Astrocyte (in vitro differentiated cells and primary cell): ENCODE results near the gene CFAP45. TPM values are rescaled to one million over a fixed set of nuclear protein-coding genes. Genes with fewer than 3 reads are reported as not detected.

ENCODE experiments used
- DNase-seq: peaks from one replicate; pipeline ENCODE4 v3.0.0-alpha.2; 2010; ENCODE audit warnings: low read depth
- FAIRE-seq: peaks from 2 replicates; lab custom pipeline; 2011; peaks lifted over from hg19 to GRCh38; lab: Jason Lieb, UNC
- H2AFZ ChIP-seq: 2 replicates; pipeline ENCODE4 v1.6.0; 2012; ENCODE audit warnings: low read depth, low read length, inconsistent platforms
- H3K27ac ChIP-seq: 2 replicates; pipeline ENCODE4 v1.5.1; 2011; ENCODE audit warnings: low read depth, low read length, inconsistent platforms
- H3K27me3 ChIP-seq: 2 replicates; pipeline ENCODE4 v1.6.0; 2011; ENCODE audit warnings: low read length, inconsistent platforms; ENCODE audit not compliant: insufficient read depth
- H3K36me3 ChIP-seq: 2 replicates; pipeline ENCODE4 v1.5.1; 2011; ENCODE audit warnings: low read length, inconsistent platforms; ENCODE audit not compliant: insufficient read depth
- H3K4me1 ChIP-seq: 2 replicates; pipeline ENCODE4 v1.5.1; 2011; ENCODE audit warnings: low read length, inconsistent platforms; ENCODE audit not compliant: insufficient read depth
- H3K4me2 ChIP-seq: 2 replicates; pipeline ENCODE4 v1.6.0; 2012; ENCODE audit warnings: low read length, inconsistent platforms
- H3K4me3 ChIP-seq: 2 replicates; pipeline ENCODE4 v1.5.1; 2011; ENCODE audit warnings: low read depth, mild to moderate bottlenecking, low read length, inconsistent platforms; ENCODE audit not compliant: insufficient read depth
- H3K79me2 ChIP-seq: 2 replicates; pipeline ENCODE4 v1.6.0; 2012; ENCODE audit warnings: mild to moderate bottlenecking, low read length, inconsistent platforms; ENCODE audit not compliant: insufficient read depth
- H3K9ac ChIP-seq: 2 replicates; pipeline ENCODE4 v1.6.0; 2012; ENCODE audit warnings: mild to moderate bottlenecking, low read length, inconsistent platforms
- H3K9me3 ChIP-seq: 2 replicates; pipeline ENCODE4 v1.5.1; 2012; ENCODE audit warnings: low read depth, mild to moderate bottlenecking, low read length, inconsistent platforms; ENCODE audit not compliant: insufficient read depth
- H4K20me1 ChIP-seq: 2 replicates; pipeline ENCODE4 v1.6.0; 2012; ENCODE audit warnings: low read length, inconsistent platforms; ENCODE audit not compliant: insufficient read depth
- H3K27ac Mint-ChIP-seq: one replicate; pipeline ENCODE4 v1.8.0; 2021; ENCODE audit warnings: mild to moderate bottlenecking, mixed read lengths; ENCODE audit not compliant: unreplicated experiment
- H3K27me3 Mint-ChIP-seq: one replicate; pipeline ENCODE4 v1.8.0; 2021; ENCODE audit warnings: low read depth, mixed read lengths; ENCODE audit not compliant: unreplicated experiment
- H3K36me3 Mint-ChIP-seq: one replicate; pipeline ENCODE4 v1.8.0; 2021; ENCODE audit warnings: low read depth, mixed read lengths; ENCODE audit not compliant: unreplicated experiment
- H3K4me1 Mint-ChIP-seq: one replicate; pipeline ENCODE4 v1.8.0; 2021; ENCODE audit warnings: low read depth, mixed read lengths; ENCODE audit not compliant: unreplicated experiment
- H3K4me3 Mint-ChIP-seq: one replicate; pipeline ENCODE4 v1.8.0; 2021; ENCODE audit warnings: mild to moderate bottlenecking, moderate library complexity, mixed read lengths; ENCODE audit not compliant: unreplicated experiment
- H3K9me3 Mint-ChIP-seq: one replicate; pipeline ENCODE4 v1.8.0; 2021; ENCODE audit warnings: mild to moderate bottlenecking, mixed read lengths; ENCODE audit not compliant: unreplicated experiment
- EZH2 ChIP-seq: IDR thresholded peaks from 2 replicates; pipeline ENCODE4 v1.6.1; 2012; ENCODE audit warnings: mild to moderate bottlenecking, low read length, inconsistent platforms; ENCODE audit not compliant: insufficient read depth
- total RNA-seq: library from RNA; stranded (reverse); gene quantifications from 2 replicates; pipeline ENCODE4 v1.2.1, GENCODE V29; 2021
- TF ChIP-seq, protein P1 (sequence below): IDR thresholded peaks from 2 replicates; pipeline ENCODE4 v1.5.1; 2011; ENCODE audit warnings: low read depth, mild to moderate bottlenecking, inconsistent platforms, low read length, moderate library complexity; ENCODE audit not compliant: insufficient read depth

CFAP45 gene
- total RNA-seq, 1 donor from 2014 or later, result 3.2 TPM

DNA sequence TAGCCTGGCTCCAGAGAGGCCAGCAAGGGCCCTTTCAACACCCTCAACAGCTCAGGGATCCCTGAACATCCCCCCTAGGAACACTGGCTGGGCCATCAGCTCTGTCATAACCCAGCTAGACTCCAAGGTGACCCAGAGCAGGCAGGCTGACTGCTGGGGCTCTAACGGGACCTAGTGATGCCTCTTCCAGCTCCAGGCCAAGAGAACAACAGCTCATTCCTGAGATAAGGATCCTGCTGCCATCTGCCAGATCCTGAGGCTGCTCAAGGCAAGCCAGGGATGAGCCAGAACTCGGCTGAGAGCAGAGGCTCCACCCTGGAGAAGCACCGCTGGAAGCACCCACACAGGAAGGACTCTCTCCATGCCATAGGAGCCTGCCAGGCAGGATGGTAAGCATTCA is 39.5 kb downstream of the CFAP45 start:
- no peak for FAIRE-seq

DNA sequence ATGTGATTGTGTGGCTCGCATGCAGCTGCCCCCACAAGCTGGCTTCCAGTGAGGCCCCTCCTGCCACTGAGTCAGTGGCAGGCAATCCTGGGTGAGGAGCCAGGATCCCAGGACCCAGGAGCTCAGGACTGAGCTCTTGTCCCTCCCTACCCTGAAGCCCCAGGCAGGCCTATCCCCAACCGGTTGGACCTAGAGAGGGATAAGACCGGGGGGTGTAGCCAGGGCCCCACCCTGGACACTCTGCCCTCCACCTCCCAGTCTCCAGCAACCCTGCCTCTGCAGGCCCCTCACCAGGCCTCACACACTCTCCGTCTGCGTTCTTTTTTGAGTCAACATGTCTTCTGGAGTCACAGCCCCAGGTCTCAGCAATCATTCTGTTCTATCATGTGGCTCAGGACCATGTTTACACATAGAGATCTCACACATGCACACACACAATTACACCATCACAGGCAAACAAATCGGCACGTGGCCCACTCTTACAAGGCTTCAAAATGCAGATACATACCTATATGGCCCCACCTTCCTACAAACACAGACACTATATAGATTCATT is 40.1 kb downstream of the CFAP45 start:
- no peaks in the 10 kb centered on the region for H3K36me3 Mint-ChIP-seq
- Histone ChIP-seq H3K27me3 (no peaks in the 10 kb centered on the region), H3K4me3 (no peak overlapping the region), H3K4me1 (peaks cover 14% of the 10 kb centered on the region), H3K27ac (no peak overlapping the region), H3K9me3 (no peaks in the 10 kb centered on the region), H4K20me1 (no peaks in the 10 kb centered on the region), H3K9ac (no peak overlapping the region), H3K79me2 (no peaks in the 10 kb centered on the region), H2AFZ (no peak overlapping the region), H3K4me2 (no peak overlapping the region), H3K36me3 (no peaks in the 10 kb centered on the region)
- FAIRE-seq (no peak), DNase-seq (no peak)
- peaks cover 8% of the 10 kb centered on the region for H3K4me1 Mint-ChIP-seq
- TF ChIP-seq, protein P1, sequence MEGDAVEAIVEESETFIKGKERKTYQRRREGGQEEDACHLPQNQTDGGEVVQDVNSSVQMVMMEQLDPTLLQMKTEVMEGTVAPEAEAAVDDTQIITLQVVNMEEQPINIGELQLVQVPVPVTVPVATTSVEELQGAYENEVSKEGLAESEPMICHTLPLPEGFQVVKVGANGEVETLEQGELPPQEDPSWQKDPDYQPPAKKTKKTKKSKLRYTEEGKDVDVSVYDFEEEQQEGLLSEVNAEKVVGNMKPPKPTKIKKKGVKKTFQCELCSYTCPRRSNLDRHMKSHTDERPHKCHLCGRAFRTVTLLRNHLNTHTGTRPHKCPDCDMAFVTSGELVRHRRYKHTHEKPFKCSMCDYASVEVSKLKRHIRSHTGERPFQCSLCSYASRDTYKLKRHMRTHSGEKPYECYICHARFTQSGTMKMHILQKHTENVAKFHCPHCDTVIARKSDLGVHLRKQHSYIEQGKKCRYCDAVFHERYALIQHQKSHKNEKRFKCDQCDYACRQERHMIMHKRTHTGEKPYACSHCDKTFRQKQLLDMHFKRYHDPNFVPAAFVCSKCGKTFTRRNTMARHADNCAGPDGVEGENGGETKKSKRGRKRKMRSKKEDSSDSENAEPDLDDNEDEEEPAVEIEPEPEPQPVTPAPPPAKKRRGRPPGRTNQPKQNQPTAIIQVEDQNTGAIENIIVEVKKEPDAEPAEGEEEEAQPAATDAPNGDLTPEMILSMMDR, result no peak
- TF ChIP-seq EZH2, result no peak
- H3K4me3 Mint-ChIP-seq, result no peak overlapping the region
- H3K27me3 Mint-ChIP-seq, result peaks cover 35% of the 10 kb centered on the region
- no peak overlapping the region for H3K27ac Mint-ChIP-seq
- no peaks in the 10 kb centered on the region for H3K9me3 Mint-ChIP-seq

More for the DNA sequence above, 39.5 kb downstream of the CFAP45 start:
- Mint-ChIP-seq H3K4me1 (peaks cover 8% of the 10 kb centered on the region), H3K36me3 (no peaks in the 10 kb centered on the region), H3K27ac (no peak overlapping the region), H3K9me3 (no peaks in the 10 kb centered on the region), H3K4me3 (no peak overlapping the region), H3K27me3 (peaks cover 35% of the 10 kb centered on the region)
- Histone ChIP-seq H3K4me2 (no peak overlapping the region), H3K36me3 (no peaks in the 10 kb centered on the region), H4K20me1 (no peaks in the 10 kb centered on the region), H3K9ac (no peak overlapping the region), H3K4me1 (peaks cover 8% of the 10 kb centered on the region), H3K9me3 (no peaks in the 10 kb centered on the region), H3K4me3 (no peak overlapping the region), H3K27me3 (no peaks in the 10 kb centered on the region), H3K79me2 (no peaks in the 10 kb centered on the region), H3K27ac (no peak overlapping the region), H2AFZ (no peak overlapping the region)
- DNase-seq, result no peak
- TF ChIP-seq, protein P1, result no peak
- TF ChIP-seq EZH2, result no peak

DNA sequence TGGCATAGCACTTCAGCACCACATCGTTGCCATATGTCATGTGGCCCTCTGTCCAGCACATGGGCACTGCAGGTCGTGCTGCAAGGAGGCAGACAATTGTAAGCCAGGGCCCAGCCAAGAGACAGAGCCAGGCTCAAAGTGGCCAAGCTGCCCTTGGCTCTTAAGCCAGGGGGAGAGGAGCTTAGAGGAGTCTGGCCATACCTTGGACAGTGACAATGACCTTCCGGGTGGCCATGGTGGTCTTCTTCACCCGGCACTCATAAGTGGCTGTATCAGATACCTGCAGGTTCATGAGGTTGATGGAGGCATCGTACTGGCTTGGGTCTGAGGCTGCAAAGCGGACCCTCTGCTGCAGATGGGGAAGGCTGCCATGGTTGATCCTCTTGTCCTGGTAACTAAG is 42.1 kb downstream of the CFAP45 start:
- Histone ChIP-seq H4K20me1 (no peaks in the 10 kb centered on the region), H3K27ac (no peak overlapping the region), H3K4me2 (no peak overlapping the region), H3K36me3 (no peaks in the 10 kb centered on the region), H3K27me3 (no peaks in the 10 kb centered on the region), H3K4me1 (peaks cover 29% of the 10 kb centered on the region), H3K4me3 (no peak overlapping the region), H3K9ac (no peak overlapping the region), H3K9me3 (no peaks in the 10 kb centered on the region), H2AFZ (no peak overlapping the region), H3K79me2 (no peaks in the 10 kb centered on the region)
- H3K4me3 Mint-ChIP-seq, result no peak overlapping the region
- H3K27ac Mint-ChIP-seq, result no peak overlapping the region
- peaks cover 24% of the 10 kb centered on the region for H3K27me3 Mint-ChIP-seq
- DNase-seq (no peak), FAIRE-seq (no peak)
- peaks cover 17% of the 10 kb centered on the region for H3K4me1 Mint-ChIP-seq
- H3K9me3 Mint-ChIP-seq, result no peaks in the 10 kb centered on the region
- TF ChIP-seq, protein P1, result no peak
- TF ChIP-seq EZH2, result no peak
- no peaks in the 10 kb centered on the region for H3K36me3 Mint-ChIP-seq
